LNCaP clone FGC (cell line): Measurements from ENCODE around the gene EME2.

Experiments used
- DNase-seq: peaks from one replicate; pipeline ENCODE4 v3.0.0-alpha.2; 2011; ENCODE audit warnings: low read depth
- H3K4me3 ChIP-seq: 2 replicates; pipeline ENCODE4 v1.5.1; 2011; ENCODE audit warnings: mild to moderate bottlenecking, low read depth, low read length, control low read depth
- TF ChIP-seq, protein P1 (sequence below): IDR thresholded peaks from 2 replicates; pipeline ENCODE4 v1.5.1; 2012; ENCODE audit warnings: mild to moderate bottlenecking; ENCODE audit not compliant: control insufficient read depth, insufficient read depth; ENCODE audit errors: extremely low read depth

Gene EME2

DNA sequence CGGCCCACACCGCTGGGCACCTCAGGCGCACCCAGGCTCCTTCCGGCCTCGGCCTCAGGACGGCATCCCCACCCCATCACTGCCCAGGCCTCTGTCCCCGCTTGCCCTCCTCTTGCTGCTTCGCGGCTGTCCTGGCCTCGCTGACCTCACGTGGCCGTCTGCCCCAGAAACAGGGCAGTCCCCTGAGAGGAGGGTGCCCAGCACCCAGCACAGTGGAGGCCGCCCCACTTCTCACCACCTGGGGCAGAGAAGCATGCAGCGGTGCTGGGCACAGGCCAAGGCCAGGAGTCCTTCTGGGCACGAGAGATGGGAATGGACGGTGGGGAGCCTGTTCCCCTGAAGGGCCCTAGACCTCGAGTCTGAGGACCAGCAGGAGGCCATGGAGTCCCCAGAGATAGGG is 45.1 kb downstream of the EME2 start:
- TF ChIP-seq, protein P1, sequence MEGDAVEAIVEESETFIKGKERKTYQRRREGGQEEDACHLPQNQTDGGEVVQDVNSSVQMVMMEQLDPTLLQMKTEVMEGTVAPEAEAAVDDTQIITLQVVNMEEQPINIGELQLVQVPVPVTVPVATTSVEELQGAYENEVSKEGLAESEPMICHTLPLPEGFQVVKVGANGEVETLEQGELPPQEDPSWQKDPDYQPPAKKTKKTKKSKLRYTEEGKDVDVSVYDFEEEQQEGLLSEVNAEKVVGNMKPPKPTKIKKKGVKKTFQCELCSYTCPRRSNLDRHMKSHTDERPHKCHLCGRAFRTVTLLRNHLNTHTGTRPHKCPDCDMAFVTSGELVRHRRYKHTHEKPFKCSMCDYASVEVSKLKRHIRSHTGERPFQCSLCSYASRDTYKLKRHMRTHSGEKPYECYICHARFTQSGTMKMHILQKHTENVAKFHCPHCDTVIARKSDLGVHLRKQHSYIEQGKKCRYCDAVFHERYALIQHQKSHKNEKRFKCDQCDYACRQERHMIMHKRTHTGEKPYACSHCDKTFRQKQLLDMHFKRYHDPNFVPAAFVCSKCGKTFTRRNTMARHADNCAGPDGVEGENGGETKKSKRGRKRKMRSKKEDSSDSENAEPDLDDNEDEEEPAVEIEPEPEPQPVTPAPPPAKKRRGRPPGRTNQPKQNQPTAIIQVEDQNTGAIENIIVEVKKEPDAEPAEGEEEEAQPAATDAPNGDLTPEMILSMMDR: no peak

GRCh38 chr16:1818204-1818872 is 45.7 kb downstream of the EME2 start:
- DNase-seq: no peak
- TF ChIP-seq, protein P1: no peak

More for the DNA sequence above, 45.1 kb downstream of the EME2 start:
- H3K4me3 ChIP-seq: no peak overlapping the region
- DNase-seq: no peak

DNA sequence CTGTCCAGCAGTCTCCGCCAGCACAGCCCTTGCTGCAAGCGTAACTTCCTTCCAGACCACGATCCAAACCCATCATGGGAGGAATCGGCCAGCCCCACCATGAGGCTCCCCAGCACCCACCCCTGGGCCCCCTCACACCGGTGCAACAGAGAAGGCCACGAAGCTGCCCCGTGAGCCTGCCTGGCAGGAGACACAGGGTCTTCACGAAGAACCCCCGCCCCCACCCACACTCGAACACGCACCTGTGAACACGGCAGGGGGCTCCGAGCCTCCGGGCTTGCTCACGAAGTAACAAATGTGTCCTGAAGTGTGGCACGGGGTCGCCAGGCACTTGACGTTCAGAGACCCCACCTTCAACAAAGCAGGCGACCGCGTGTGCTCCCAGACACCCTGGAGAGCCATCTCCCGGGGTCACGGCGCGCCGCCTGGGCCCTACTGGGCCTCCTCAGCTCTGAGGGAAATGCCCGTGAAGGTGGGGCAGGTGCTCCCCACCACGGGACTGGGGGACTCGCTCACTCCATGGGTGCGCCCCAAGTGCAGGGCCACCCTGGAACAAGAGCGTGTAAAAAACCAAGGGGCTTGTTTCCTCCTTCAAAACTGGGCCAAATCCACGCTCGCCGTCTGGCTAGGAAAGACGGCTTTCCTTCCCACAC is 46.4 kb downstream of the EME2 start:
- no peak overlapping the region for H3K4me3 ChIP-seq
- no peak for DNase-seq
- TF ChIP-seq, protein P1: no peak

More at GRCh38 chr16:1818204-1818872, 45.7 kb downstream of the EME2 start:
- H3K4me3 ChIP-seq: no peak overlapping the region

DNA sequence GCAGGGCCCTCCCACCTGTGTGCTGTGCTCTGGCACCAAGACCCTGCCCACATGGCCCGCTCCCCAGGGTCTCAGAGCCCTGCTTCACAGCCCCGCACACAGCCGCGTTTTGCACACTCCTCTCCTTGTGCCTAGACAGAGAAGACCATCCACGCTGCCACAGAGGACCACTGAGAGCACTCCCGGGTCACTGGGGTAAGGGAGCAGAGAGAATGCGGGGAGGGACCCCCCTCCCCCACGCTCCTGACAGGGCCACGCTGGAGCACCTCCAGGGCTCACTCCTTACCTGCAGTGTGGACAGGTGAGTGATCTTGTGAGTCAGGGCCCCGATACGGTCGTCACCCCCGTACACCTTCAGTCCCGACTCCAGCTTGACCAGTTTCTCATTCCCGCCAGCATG is 47.0 kb downstream of the EME2 start:
- TF ChIP-seq, protein P1: no peak

DNA sequence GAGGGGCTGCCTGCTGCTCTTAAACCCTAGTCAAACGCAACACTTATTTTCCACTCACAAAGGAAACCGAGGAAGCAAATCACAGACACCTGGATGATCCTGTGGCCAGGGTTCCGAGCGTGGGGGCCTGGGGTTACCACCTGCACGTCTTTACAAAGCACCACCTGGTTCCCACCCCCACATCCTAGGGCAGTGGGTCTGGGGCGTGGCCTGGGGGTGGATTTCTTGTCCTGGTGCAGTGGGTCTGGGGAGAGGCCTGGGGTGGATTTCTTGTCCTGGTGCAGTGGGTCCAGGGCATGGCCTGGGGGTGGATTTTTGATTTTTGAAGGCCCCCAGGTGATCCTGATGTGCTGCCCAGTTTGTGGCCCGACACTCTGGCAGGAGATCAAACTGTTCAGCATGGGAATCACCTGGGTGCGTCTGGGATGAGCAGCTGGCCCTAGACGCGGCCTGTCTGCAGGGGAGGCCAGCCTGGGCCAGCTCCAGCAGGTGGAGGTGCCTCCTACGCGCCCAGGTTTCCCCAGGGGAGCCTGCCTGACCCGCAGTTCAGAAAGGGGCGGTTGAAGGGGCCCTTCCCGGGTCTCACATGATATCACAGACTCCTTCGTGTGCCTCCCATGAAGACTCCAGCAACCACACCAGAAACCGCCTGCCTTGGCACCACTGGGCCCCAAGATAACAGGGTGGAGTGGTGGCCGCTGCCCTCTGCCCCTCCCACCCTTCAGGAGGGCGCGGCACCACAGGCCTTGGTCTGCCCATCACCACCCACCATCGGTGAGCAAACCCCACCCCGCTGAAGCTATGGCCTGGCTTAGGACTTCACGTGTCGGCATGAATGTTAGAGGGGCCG is 47.7 kb downstream of the EME2 start:
- H3K4me3 ChIP-seq: no peak overlapping the region
- TF ChIP-seq, protein P1: no peak
- DNase-seq: no peak

More for the DNA sequence above, 47.0 kb downstream of the EME2 start:
- no peak for DNase-seq
- no peak overlapping the region for H3K4me3 ChIP-seq

- no peak for DNase-seq
- TF ChIP-seq, protein P1: no peak
- H3K4me3 ChIP-seq: no peak overlapping the region
These were observed 48.3 kb downstream of the EME2 start for GRCh38 chr16:1820946-1821290.
